AG04450 (cell line): ENCODE data around the gene SIRT4. TPM values are rescaled to one million over a fixed set of nuclear protein-coding genes. Genes with fewer than 3 reads are reported as not detected.
A peak's percentile ranks its signal among the peaks of the same experiment; 100 is the strongest.

Experiments used
- CTCF ChIA-PET: fragments of 300-600, 350-600 bp; formaldehyde crosslinking; extraction: SDS; loops from one replicate; lab custom pipeline; 2022; ENCODE audit warnings: antibody characterized with exemption, inconsistent platforms; lab: Charles Lee
- POLR2A ChIA-PET: fragments of 350-600 bp; formaldehyde crosslinking; extraction: SDS; loops from one replicate; lab custom pipeline; 2021; ENCODE audit warnings: antibody characterized with exemption, inconsistent platforms; lab: Yijun Ruan, JAX
- DNase-seq: peaks from one replicate; pipeline ENCODE4 v3.0.0-alpha.2; 2011; ENCODE audit warnings: low read depth, low spot score
- H3K27ac ChIP-seq: one replicate; pipeline ENCODE4 v1.5.1; 2012; ENCODE audit warnings: low read depth, low read length, control low read depth
- H3K27me3 ChIP-seq: one replicate; pipeline ENCODE4 v1.6.0; 2012; ENCODE audit warnings: low read length; ENCODE audit not compliant: control insufficient read depth, insufficient read depth
- H3K4me3 ChIP-seq: 2 replicates; pipeline ENCODE4 v1.5.1; 2011; ENCODE audit warnings: mild to moderate bottlenecking, low read depth, low read length, control low read depth
- H3K9me3 ChIP-seq: 2 replicates; pipeline ENCODE4 v1.5.1; 2012; ENCODE audit warnings: low read length; ENCODE audit not compliant: control insufficient read depth, insufficient read depth
- polyA plus RNA-seq: library from polyadenylated mRNA; depleted of rRNA; stranded (reverse); fragments of >200 nt; gene quantifications from 2 replicates; pipeline ENCODE4 v1.2.3, GENCODE V29; 2011
- TF ChIP-seq, protein P1 (sequence below): IDR thresholded peaks from 2 replicates; pipeline ENCODE4 v1.5.1; 2011; ENCODE audit warnings: low read depth, low read length, control low read depth, inconsistent platforms

Gene SIRT4
- polyA plus RNA-seq, 1 experiment = 1.9 TPM

DNA sequence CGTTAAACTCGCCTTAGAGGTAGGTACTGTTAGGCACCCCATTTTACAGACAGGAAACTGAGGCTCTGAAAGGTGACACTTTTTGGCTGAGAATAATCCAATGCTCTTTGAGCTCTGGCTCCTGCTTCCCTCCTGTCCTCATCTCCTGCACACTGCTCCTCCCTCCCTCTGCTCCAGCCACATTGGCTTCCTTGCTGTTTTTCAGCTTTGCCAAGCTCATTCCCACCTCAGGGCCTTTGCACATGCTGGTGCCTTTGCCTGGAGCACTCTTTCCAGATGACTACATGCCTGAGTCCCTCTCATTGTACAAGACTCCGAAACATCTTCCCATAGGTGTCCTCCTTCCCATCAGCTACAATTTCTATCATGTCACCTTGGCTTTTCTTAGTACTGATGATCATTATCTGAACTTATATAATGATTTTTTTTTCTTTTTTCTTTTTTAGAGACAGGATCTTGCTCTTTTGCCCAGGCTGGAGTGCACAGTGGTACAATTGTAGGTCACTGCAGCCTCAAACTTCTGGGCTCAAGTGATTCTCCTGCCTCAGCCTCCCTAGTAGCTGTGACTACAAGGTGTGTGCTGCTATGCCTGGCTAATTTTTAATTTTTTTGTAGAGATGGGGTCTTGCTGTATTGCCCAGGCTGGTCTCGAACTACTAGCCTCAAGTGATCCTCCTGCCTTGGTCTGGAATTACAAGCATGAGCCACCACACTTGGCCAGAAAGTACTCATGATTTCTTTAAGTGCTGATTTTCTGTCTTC, 51.6 kb downstream of the SIRT4 start:
- H3K9me3 ChIP-seq = no peaks in the 10 kb centered on the region
- CTCF ChIA-PET = interaction anchor here (0.8 to 6.7 kb wide), 3 partner anchors 13 to 115 kb away, joined by 4 to 82 read pairs (median 5); no protein-coding TSS in a partner anchor
- no peak overlapping the region for H3K27ac ChIP-seq
- TF ChIP-seq, protein P1, sequence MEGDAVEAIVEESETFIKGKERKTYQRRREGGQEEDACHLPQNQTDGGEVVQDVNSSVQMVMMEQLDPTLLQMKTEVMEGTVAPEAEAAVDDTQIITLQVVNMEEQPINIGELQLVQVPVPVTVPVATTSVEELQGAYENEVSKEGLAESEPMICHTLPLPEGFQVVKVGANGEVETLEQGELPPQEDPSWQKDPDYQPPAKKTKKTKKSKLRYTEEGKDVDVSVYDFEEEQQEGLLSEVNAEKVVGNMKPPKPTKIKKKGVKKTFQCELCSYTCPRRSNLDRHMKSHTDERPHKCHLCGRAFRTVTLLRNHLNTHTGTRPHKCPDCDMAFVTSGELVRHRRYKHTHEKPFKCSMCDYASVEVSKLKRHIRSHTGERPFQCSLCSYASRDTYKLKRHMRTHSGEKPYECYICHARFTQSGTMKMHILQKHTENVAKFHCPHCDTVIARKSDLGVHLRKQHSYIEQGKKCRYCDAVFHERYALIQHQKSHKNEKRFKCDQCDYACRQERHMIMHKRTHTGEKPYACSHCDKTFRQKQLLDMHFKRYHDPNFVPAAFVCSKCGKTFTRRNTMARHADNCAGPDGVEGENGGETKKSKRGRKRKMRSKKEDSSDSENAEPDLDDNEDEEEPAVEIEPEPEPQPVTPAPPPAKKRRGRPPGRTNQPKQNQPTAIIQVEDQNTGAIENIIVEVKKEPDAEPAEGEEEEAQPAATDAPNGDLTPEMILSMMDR = no peak
- H3K4me3 ChIP-seq = no peak overlapping the region
- POLR2A ChIA-PET = no interaction called here
- DNase-seq = no peak
- peaks cover 18% of the 10 kb centered on the region for H3K27me3 ChIP-seq

DNA sequence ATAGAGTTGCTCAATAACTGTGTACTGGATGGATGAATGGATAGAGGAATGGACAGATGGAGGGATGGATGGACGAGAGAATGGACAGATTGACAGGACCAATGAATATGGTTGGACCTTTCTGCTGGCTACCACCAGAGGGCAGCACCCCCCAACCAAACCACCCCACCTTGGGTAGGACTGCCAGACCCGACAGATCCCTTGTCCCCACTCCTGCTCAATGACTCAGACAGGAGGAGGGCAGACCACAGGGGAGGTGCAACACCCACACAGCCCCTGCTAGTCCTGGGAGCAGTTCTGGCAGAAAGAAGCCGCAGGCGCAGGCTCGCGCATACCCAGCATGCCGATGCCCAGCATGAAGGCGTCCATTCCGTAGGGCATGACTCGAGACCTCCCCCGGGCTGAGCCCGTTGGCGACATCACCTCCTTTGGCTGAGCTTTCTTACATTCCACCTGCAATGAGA, 54.5 kb downstream of the SIRT4 start:
- peak; percentile 41 for DNase-seq
- Histone ChIP-seq H3K4me3 (no peak overlapping the region), H3K27me3 (peaks cover 23% of the 10 kb centered on the region), H3K27ac (no peak overlapping the region), H3K9me3 (no peaks in the 10 kb centered on the region; the same call in 1 of the 2 replicates)
- ChIA-PET CTCF (interaction anchor here (0.6 to 6.7 kb wide), 11 partner anchors 10 to 615 kb away, joined by 3 to 82 read pairs (median 3); no protein-coding TSS in a partner anchor), POLR2A (interaction anchor here (0.6 kb wide), 1 partner anchor 28 kb away, joined by 6 read pairs; no protein-coding TSS in a partner anchor)
- TF ChIP-seq, protein P1 = peak; percentile 88

DNA sequence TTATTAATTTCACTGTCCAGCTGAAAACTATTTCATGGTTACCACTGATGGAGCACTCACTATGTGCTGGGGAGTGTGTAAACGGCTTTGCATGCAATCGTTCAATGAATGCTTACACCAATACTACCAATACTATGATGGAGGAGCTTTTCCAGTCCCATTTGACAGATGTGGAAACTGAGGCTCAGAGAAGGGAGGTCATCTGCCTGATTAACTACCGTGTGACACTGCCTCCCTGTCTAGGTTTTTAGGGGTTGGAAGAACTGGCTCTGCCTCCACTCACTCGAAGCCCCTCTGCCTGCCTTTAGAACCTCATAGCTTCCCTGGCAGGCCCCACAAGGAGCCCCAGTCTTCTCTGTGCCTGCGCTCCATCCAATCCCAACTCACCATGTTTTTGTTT, 55.0 kb downstream of the SIRT4 start:
- DNase-seq = no peak
- Histone ChIP-seq H3K27ac (no peak overlapping the region), H3K27me3 (peaks cover 28% of the 10 kb centered on the region), H3K4me3 (no peak overlapping the region), H3K9me3 (no peaks in the 10 kb centered on the region; the same call in 1 of the 2 replicates)
- TF ChIP-seq, protein P1 = no peak
- ChIA-PET POLR2A (interaction anchor here (0.6 kb wide), 1 partner anchor 28 kb away, joined by 6 read pairs; no protein-coding TSS in a partner anchor), CTCF (interaction anchor here (0.6 to 6.7 kb wide), 13 partner anchors 10 to 615 kb away, joined by 3 to 82 read pairs (median 3); no protein-coding TSS in a partner anchor)

DNA sequence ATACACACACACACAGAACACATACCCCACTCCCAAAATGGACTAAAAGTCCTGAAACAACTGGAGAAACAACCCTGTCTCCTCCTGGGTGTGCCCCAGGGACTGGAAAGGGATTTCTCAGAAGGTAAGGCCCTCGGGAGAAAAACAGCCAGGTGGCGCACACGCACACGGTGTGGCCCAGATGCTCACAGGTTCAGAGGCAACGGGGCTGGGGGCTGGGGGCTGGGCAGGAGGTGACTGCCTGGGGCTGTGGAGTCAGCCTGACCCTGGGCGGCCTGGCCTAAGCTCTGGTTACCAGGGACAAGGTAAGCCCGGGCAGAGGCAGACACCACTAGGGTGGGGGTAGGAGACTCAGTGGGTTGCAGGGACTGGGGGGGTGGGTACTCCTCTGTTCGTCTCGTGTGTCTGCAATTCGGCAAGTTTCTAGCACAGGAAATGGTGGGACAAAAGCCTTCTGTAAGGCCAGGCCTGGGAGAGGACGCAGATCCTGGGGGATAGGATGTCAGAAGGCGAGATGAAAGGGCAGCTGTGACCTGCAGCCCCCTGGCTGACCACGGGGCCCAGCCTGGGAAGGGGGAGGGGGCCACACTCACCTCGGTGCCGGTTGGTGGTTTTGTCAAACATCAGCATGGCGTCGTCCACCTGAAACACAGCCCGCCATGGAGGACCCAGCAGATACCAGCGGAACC, 56.4 kb downstream of the SIRT4 start:
- TF ChIP-seq, protein P1 = no peak
- no peak overlapping the region for H3K27ac ChIP-seq
- no peak overlapping the region for H3K4me3 ChIP-seq
- ChIA-PET CTCF (interaction anchor here (6.7 kb wide), 1 partner anchor 72 kb away, joined by 82 read pairs; no protein-coding TSS in a partner anchor), POLR2A (no interaction called here)
- no peaks in the 10 kb centered on the region; the same call in 1 of the 2 replicates for H3K9me3 ChIP-seq
- H3K27me3 ChIP-seq = peaks cover 42% of the 10 kb centered on the region
- DNase-seq = no peak
